H1 (cell line): Measurements from ENCODE around the gene TMEM132A. TPM values are rescaled to one million over a fixed set of nuclear protein-coding genes. Genes with fewer than 3 reads are reported as not detected.

Experiments used
- CEBPB ChIP-seq: IDR thresholded peaks from 2 replicates; pipeline ENCODE4 v1.6.1; 2012; ENCODE audit warnings: low read depth, low read length
- CHD7 ChIP-seq: fragments of 300-600 bp; sonication (generic); IDR thresholded peaks from 2 replicates; pipeline ENCODE4 v1.7.1; 2012; ENCODE audit warnings: low read length, moderate library complexity, mild to moderate bottlenecking, inconsistent platforms; ENCODE audit not compliant: insufficient replicate concordance
- MAFK ChIP-seq: IDR thresholded peaks from 2 replicates; pipeline ENCODE4 v1.6.1; 2012; ENCODE audit warnings: low read depth, mild to moderate bottlenecking, improper control_type of control experiment, low read length
- POLR2A ChIP-seq, 2 experiments: IDR thresholded peaks; 1 replicate in 1 of 2; 2 replicates in 1 of 2; pipeline ENCODE4 v1.6.1; 2011; ENCODE audit warnings: low read depth in 2 of 2, low read length in 2 of 2, mild to moderate bottlenecking in 2 of 2; ENCODE audit errors: control extremely low read depth in 1 of 2
- RBBP5 ChIP-seq: IDR thresholded peaks from 2 replicates; pipeline ENCODE4 v1.7.1; 2012; ENCODE audit warnings: low read depth, mild to moderate bottlenecking, inconsistent platforms, low read length, moderate library complexity, borderline replicate concordance
- TCF12 ChIP-seq: IDR thresholded peaks from 2 replicates; pipeline ENCODE4 v1.6.1; 2011; ENCODE audit warnings: low read depth, mild to moderate bottlenecking, low read length
- TEAD4 ChIP-seq: IDR thresholded peaks from 2 replicates; pipeline ENCODE4 v1.6.1; 2012; ENCODE audit warnings: low read depth, low read length, inconsistent platforms, mixed read lengths
- polyA plus RNA-seq, 7 experiments: library from polyadenylated mRNA; depleted of rRNA in 3 of 7; stranded (reverse) in 5 of 7; unstranded in 2 of 7; fragments of >200 nt in 5 of 7; fragments of 200-250 nt in 2 of 7; gene quantifications; 1 replicate in 5 of 7; 2 replicates in 1 of 7; 4 replicates in 1 of 7; pipeline versions ENCODE4 v1.2.1 to v1.2.3, GENCODE V29; 2011 to 2013; ENCODE audit warnings: missing spikeins in 2 of 7, mixed read lengths in 2 of 7
- total RNA-seq: library from RNA; stranded (reverse); fragmentation: NEBNext Ultra II Directional; extraction: Animal tissue kit (Norgen Biotek cat#: 25700); gene quantifications from 2 replicates; pipeline ENCODE4 v1.2.1, GENCODE V29; 2021

Gene TMEM132A
- total and polyA plus RNA-seq, 2 of the 8 experiments (the other 6 are each of a cell fraction or from before 2014, with no cell fraction given) = 46.6 to 97.9 TPM

GRCh38 chr11:60876168-60876485 is 48.1 kb upstream of the TMEM132A start (continued):
- TF ChIP-seq RBBP5 = no peak
- TF ChIP-seq TCF12 = no peak
- no peak for TF ChIP-seq MAFK
- TF ChIP-seq CEBPB = no peak
- TF ChIP-seq TEAD4 = no peak
- no peak for TF ChIP-seq POLR2A (IDR thresholded peaks at IDR 0.05; ENCODE audit: control extremely low read depth in 1 of 2, low read depth in 2 of 2, low read length in 2 of 2)
- no peak for TF ChIP-seq CHD7
